Right atrium auricular region (tissue), 2 donors: ENCODE data around the gene PON2. TPM values are rescaled to one million over a fixed set of nuclear protein-coding genes. Genes with fewer than 3 reads are reported as not detected.

Experiments used
- DNase-seq: peaks from one replicate; pipeline ENCODE4 v3.0.0-alpha.2; 2019; ENCODE audit warnings: low spot score
- H3K27ac ChIP-seq, 2 donors: fragments of 200-600 bp; sonication (generic); 1 replicate in 1 of 2; 2 replicates in 1 of 2; pipeline ENCODE4 v1.5.1; 2016 to 2019
- H3K27me3 ChIP-seq, 2 donors: fragments of 200-600 bp; sonication (generic); one replicate each; pipeline versions ENCODE4 v1.5.1 to v1.6.0; 2017 to 2019
- H3K36me3 ChIP-seq: fragments of 200-600 bp; sonication (generic); one replicate; pipeline ENCODE4 v1.5.1; 2016
- H3K4me1 ChIP-seq, 2 donors: fragments of 200-600 bp; sonication (generic); one replicate each; pipeline versions ENCODE4 v1.5.1 to v1.6.0; 2017 to 2019
- H3K4me3 ChIP-seq, 2 donors: fragments of 200-600 bp; sonication (generic); 1 replicate in 1 of 2; 2 replicates in 1 of 2; pipeline ENCODE4 v1.5.1; 2017 to 2019; ENCODE audit warnings: mild to moderate bottlenecking in 1 of 2, moderate library complexity in 1 of 2
- H3K9me3 ChIP-seq, 2 donors: fragments of 200-600 bp; sonication (generic); one replicate each; pipeline ENCODE4 v1.5.1; 2019
- total RNA-seq, 2 donors: library from RNA; depleted of rRNA; stranded (reverse); fragments of >200 nt; gene quantifications; one replicate each; pipeline ENCODE4 v1.1.0, GENCODE V29; 2016
- TF ChIP-seq, protein P1 (sequence below), 2 donors: fragments of 200-600 bp; sonication (generic); IDR thresholded peaks; one replicate each; pipeline ENCODE4 v1.5.1; 2019; ENCODE audit warnings: antibody characterized with exemption in 2 of 2

Gene PON2
- total RNA-seq, 2 donors from 2014 or later: 45.4 to 77.1 TPM

DNA sequence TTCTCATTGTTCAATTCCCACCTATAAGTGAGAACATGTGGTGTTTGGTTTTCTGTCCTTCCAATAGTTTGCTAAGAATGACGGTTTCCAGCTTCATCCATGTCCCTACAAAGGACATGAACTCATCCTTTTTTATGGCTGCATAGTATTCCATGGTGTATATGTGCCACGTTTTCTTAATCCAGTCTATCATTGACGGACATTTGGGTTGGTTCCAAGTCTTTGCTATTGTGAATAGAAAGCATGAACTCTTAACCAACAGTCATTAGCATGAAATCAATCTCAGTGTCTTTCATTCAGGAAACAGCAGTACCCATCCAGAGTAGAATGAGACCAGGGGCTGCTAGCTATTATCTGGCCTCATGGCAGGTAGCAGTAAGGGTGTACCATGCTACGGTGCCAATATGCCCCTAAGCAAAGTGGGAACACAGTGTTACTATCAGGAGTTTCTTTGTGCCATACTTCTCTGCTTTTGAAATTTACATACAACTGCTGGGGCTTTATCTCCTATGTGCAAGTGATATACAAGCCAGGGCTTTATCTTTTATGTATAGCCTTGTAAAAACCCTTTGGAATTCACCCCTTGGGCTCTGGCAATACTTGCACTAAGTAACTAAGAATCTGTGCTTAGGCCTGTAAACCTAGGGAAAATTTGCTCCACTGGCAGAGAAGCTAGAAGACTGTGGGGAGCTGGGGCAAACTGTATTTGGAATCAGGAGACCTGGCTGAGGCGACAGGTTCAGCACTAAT, 5.4 kb downstream of the PON2 start:
- no peak for DNase-seq
- H3K27ac ChIP-seq: no peak overlapping the region
- H3K9me3 ChIP-seq: no peaks in the 10 kb centered on the region
- H3K36me3 ChIP-seq: no peaks in the 10 kb centered on the region
- peaks cover 0 to 9% of the 10 kb centered on the region in 2 donors for H3K4me1 ChIP-seq
- no peak overlapping the region for H3K4me3 ChIP-seq
- TF ChIP-seq, protein P1, sequence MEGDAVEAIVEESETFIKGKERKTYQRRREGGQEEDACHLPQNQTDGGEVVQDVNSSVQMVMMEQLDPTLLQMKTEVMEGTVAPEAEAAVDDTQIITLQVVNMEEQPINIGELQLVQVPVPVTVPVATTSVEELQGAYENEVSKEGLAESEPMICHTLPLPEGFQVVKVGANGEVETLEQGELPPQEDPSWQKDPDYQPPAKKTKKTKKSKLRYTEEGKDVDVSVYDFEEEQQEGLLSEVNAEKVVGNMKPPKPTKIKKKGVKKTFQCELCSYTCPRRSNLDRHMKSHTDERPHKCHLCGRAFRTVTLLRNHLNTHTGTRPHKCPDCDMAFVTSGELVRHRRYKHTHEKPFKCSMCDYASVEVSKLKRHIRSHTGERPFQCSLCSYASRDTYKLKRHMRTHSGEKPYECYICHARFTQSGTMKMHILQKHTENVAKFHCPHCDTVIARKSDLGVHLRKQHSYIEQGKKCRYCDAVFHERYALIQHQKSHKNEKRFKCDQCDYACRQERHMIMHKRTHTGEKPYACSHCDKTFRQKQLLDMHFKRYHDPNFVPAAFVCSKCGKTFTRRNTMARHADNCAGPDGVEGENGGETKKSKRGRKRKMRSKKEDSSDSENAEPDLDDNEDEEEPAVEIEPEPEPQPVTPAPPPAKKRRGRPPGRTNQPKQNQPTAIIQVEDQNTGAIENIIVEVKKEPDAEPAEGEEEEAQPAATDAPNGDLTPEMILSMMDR (IDR thresholded peaks at IDR 0.05): no peak
- no peaks in the 10 kb centered on the region for H3K27me3 ChIP-seq

GRCh38 chr7:95427914-95428516, 6.8 kb downstream of the PON2 start:
- no peaks in the 10 kb centered on the region for H3K36me3 ChIP-seq
- no peak overlapping the region for H3K4me3 ChIP-seq
- no peak overlapping the region for H3K27ac ChIP-seq
- H3K9me3 ChIP-seq: no peaks in the 10 kb centered on the region
- no peaks in the 10 kb centered on the region for H3K4me1 ChIP-seq
- no peaks in the 10 kb centered on the region for H3K27me3 ChIP-seq
- TF ChIP-seq, protein P1 (IDR thresholded peaks at IDR 0.05): no peak
- DNase-seq: no peak

GRCh38 chr7:95427166-95427565, 7.7 kb downstream of the PON2 start:
- H3K27me3 ChIP-seq: no peaks in the 10 kb centered on the region
- no peak for DNase-seq
- no peak overlapping the region for H3K27ac ChIP-seq
- TF ChIP-seq, protein P1 (IDR thresholded peaks at IDR 0.05): no peak
- H3K4me3 ChIP-seq: no peak overlapping the region
- no peaks in the 10 kb centered on the region for H3K4me1 ChIP-seq
- no peaks in the 10 kb centered on the region for H3K36me3 ChIP-seq
- H3K9me3 ChIP-seq: no peaks in the 10 kb centered on the region

GRCh38 chr7:95425694-95426093, 9.1 kb downstream of the PON2 start:
- no peaks in the 10 kb centered on the region for H3K9me3 ChIP-seq
- peaks cover 0 to 12% of the 10 kb centered on the region in 2 donors for H3K4me1 ChIP-seq
- DNase-seq: no peak
- no peaks in the 10 kb centered on the region for H3K27me3 ChIP-seq
- TF ChIP-seq, protein P1 (IDR thresholded peaks at IDR 0.05): no peak
- no peaks in the 10 kb centered on the region for H3K36me3 ChIP-seq
- H3K4me3 ChIP-seq: no peak overlapping the region
- no peak overlapping the region for H3K27ac ChIP-seq

GRCh38 chr7:95424716-95425115, 10.1 kb downstream of the PON2 start:
- Histone ChIP-seq H3K36me3 (no peaks in the 10 kb centered on the region), H3K4me3 (no peak overlapping the region)
- TF ChIP-seq, protein P1 (IDR thresholded peaks at IDR 0.05): no peak

More at GRCh38 chr7:95424716-95425115, 10.1 kb downstream of the PON2 start:
- H3K27ac ChIP-seq: no peak overlapping the region
- DNase-seq: no peak
- H3K9me3 ChIP-seq: no peaks in the 10 kb centered on the region
- H3K27me3 ChIP-seq: no peaks in the 10 kb centered on the region
- peaks cover 0 to 15% of the 10 kb centered on the region in 2 donors for H3K4me1 ChIP-seq
